HUES64 (cell line): ENCODE measurements around the gene GOLIM4.
"Not testable (repeated sequence)": the region's sequence is repeated elsewhere in the genome, so short reads cannot be mapped to it uniquely, and the experiment has no call there.

ENCODE experiments used
- H3K27ac ChIP-seq: 2 replicates; pipeline ENCODE4 v1.7.0; 2013; ENCODE audit warnings: low read depth, low read length, inconsistent platforms
- H3K27me3 ChIP-seq: 2 replicates; pipeline ENCODE4 v1.6.1; 2013; ENCODE audit warnings: mild to moderate bottlenecking, low read length; ENCODE audit not compliant: insufficient read depth
- H3K36me3 ChIP-seq: 2 replicates; pipeline ENCODE4 v1.6.1; 2013; ENCODE audit warnings: mild to moderate bottlenecking, low read length; ENCODE audit not compliant: insufficient read depth
- H3K4me1 ChIP-seq: 2 replicates; pipeline ENCODE4 v1.6.1; 2013; ENCODE audit warnings: mild to moderate bottlenecking, low read length, moderate library complexity; ENCODE audit not compliant: insufficient read depth
- H3K4me3 ChIP-seq: 2 replicates; pipeline ENCODE4 v1.5.1; 2013; ENCODE audit warnings: mild to moderate bottlenecking, low read length, moderate library complexity
- H3K9ac ChIP-seq: 2 replicates; pipeline ENCODE4 v1.6.1; 2013; ENCODE audit warnings: mild to moderate bottlenecking, low read depth, low read length
- H3K9me3 ChIP-seq: 2 replicates; pipeline ENCODE4 v1.6.1; 2013; ENCODE audit warnings: low read depth, low read length; ENCODE audit not compliant: insufficient read depth
- WGBS: fragments of 150-250, 120-280 bp; methylation state at CpG from one replicate; pipeline ENCODE4 v1.1.7; 2013; ENCODE audit warnings: missing lambda C conversion rate; 5-methylcytosine and 5-hydroxymethylcytosine counted together

GOLIM4 gene

DNA sequence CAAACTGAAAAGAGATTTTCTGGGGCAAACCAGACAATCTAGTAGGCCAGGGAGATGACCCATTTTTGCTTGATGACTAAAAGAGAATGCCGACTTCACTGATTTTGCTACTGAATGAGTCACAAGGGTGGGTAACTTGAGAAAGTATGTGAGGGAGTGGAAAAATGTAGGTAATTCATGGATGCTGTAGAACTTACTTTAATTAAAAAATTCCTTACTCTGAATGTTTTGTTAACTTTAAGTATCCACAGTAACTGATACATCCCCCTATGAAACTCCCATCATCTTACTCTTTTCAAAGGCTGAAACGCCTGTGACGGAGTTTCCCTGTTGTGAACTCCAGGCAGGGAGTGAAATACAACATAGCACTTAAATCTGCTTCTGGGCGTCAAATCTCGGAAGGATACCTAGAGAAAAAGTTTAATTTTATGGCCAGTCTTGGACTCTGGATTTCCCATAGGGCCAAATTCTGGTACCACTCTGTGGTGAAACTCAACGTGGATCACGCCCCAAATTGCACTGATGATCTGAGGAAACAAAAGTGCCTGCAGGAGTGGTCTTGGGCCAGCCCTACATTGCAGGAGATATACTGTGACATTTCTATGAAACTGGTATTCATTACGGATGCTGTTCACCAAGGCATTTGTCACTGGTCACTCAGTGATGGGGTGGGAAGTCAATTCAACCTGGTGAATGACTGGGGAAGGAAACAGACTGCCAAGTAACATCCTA is 24.0 kb downstream of the GOLIM4 start:
- Histone ChIP-seq H3K4me1 (peaks cover 21% of the 10 kb centered on the region), H3K27me3 (no peaks in the 10 kb centered on the region), H3K27ac (no peak overlapping the region), H3K9ac (no peak overlapping the region), H3K36me3 (no peaks in the 10 kb centered on the region; the same call in 1 of the 2 replicates), H3K9me3 (no peaks in the 10 kb centered on the region), H3K4me3 (no peak overlapping the region)
- 82% methylated on average over 8 of the region's 8 CpGs for whole genome bisulfite sequencing

DNA sequence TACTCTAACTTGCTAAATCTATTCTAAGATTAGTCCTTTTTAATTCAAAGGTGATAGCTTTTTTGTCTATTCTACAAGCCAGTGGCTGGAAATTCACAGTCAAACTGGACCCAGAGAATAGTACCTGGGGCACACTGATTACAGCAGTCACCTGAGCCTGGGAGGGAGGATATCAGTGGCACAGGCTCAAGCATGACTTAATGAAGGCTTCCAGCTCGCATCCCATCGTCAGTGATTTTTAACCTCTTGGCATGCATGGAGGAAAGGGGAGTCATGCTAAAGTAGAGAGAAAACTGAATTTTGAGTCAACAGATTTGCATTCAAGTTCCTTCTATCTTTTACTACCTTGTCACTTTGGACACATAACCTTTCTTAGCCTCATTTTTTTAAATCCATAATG is 24.8 kb downstream of the GOLIM4 start:
- H3K9me3 ChIP-seq, result no peaks in the 10 kb centered on the region
- H3K9ac ChIP-seq, result no peak overlapping the region
- WGBS, result 91% methylated on average over 2 of the region's 2 CpGs
- H3K4me1 ChIP-seq, result peaks cover 21% of the 10 kb centered on the region
- H3K27ac ChIP-seq, result no peak overlapping the region
- no peak overlapping the region for H3K4me3 ChIP-seq
- H3K27me3 ChIP-seq, result no peaks in the 10 kb centered on the region
- H3K36me3 ChIP-seq, result no peaks in the 10 kb centered on the region

DNA sequence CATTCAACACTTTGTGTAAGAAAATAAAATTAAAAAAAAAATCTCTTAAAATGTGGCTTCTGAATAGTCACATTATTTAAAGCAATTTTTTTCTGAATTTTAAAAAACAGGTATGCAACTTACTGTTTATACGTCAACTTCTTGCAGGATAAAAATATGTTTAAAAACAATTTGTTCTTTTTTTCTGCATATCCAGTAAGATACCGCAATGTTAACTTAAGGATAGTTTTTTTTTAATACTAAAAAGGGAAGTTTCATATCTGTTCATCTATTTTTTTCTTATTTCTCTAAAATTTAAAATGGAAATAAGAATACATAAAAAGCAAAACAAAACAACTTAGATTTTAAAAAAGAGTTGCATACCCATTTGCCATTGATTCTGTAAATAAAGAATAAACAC is 27.4 kb downstream of the GOLIM4 start:
- Histone ChIP-seq H3K4me3 (no peak overlapping the region), H3K27me3 (no peaks in the 10 kb centered on the region), H3K9ac (no peak overlapping the region), H3K36me3 (no peaks in the 10 kb centered on the region), H3K27ac (no peak overlapping the region), H3K9me3 (no peaks in the 10 kb centered on the region), H3K4me1 (peaks cover 21% of the 10 kb centered on the region)
- WGBS, result no CpG with 5 or more reads among the region's 2 CpGs

DNA sequence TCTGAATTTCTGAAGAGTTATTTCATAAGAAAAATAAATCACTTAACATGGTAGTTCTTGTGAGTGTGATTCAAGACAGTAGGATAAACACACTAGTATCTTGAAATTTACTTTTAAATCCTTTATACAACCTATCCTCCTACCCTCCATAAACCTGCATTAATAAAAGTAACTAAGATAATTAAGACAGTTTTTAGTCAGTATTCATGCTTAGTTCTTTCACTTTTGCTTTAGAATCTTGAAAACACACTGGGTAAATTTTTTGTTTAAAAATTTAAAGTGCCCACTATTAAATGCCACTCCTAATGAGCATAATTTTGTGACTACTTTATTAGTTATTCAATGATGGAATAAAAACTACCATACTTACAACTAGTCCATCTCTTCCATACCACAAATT is 28.8 kb downstream of the GOLIM4 start:
- no peaks in the 10 kb centered on the region for H3K9me3 ChIP-seq
- no peak overlapping the region for H3K4me3 ChIP-seq
- H3K27me3 ChIP-seq, result no peaks in the 10 kb centered on the region
- H3K36me3 ChIP-seq, result no peaks in the 10 kb centered on the region
- no peak overlapping the region for H3K9ac ChIP-seq
- peaks cover 12% of the 10 kb centered on the region for H3K4me1 ChIP-seq
- no peak overlapping the region for H3K27ac ChIP-seq

DNA sequence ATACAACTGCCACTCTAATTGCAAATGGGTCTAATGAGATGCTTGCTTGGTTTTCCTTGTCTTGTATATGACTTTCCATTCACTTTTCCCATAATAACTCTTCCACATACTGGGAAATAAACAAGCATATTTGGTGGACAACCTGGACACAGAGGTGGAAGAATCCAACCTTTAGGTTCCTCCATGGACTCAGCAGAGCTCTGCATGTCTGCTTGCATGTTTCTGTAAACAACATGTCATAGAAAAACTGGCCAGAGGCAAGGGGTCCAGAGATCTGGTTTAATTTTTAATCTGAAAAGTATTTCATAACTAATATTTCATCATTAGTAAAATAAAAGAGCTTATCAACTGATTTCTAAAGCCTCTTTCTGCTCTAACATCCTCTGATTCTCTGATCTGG is 30.2 kb downstream of the GOLIM4 start:
- no peak overlapping the region for H3K27ac ChIP-seq
- H3K4me1 ChIP-seq, result no peaks in the 10 kb centered on the region
- H3K9me3 ChIP-seq, result no peaks in the 10 kb centered on the region
- no peaks in the 10 kb centered on the region for H3K27me3 ChIP-seq
- no peak overlapping the region for H3K9ac ChIP-seq
- no peaks in the 10 kb centered on the region for H3K36me3 ChIP-seq
- no peak overlapping the region for H3K4me3 ChIP-seq

DNA sequence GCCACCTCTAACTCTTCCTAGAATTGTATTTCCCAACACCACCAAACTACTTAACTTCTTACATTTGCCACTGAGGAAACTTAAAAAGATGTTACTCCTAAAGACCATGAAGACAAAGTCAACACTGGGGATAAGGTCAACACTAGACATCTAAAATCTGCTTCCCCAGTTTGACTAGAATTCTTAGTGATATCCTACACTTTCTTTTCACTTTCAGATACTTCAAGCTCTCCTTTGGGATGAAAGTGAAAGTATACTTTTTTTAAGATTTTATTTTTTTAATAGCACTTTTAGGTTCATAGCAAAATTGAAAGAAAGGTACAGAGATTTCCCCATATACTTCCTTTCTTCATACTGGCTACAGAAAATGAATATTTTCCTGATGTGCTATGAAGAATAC is 32.6 kb downstream of the GOLIM4 start:
- Histone ChIP-seq H3K4me3 (no peak overlapping the region), H3K9me3 (no peaks in the 10 kb centered on the region), H3K27me3 (no peaks in the 10 kb centered on the region), H3K36me3 (no peaks in the 10 kb centered on the region), H3K27ac (no peak overlapping the region), H3K9ac (no peak overlapping the region), H3K4me1 (no peaks in the 10 kb centered on the region)

DNA sequence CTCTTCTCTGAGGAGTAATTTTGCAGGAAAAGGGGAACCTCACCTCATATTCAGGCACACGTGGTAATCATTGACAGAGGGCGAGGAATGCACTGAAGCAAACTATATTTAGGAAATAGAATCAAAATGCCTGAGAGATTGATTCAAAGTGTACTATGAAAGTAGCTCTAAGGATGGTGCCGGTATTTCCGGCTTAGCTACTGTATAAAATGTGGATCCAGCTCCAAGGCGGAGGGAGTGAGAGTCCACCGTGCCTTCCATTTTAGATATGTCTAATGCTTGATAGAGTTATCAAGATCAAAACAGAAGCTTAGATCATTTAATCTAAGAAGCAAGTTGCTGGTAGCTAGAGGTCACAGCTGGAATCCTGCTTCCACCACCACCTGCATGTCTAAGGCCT is 33.0 kb downstream of the GOLIM4 start:
- H3K9me3 ChIP-seq, result 0 out of 2 replicates have a peak, but pooled peaks cover 1% of the 10 kb centered on the region
- WGBS, result 91% methylated on average over 6 of the region's 6 CpGs
- no peak overlapping the region for H3K9ac ChIP-seq
- H3K27ac ChIP-seq, result no peak overlapping the region
- no peaks in the 10 kb centered on the region for H3K4me1 ChIP-seq
- H3K27me3 ChIP-seq, result no peaks in the 10 kb centered on the region
- no peaks in the 10 kb centered on the region for H3K36me3 ChIP-seq
- H3K4me3 ChIP-seq, result no peak overlapping the region

DNA sequence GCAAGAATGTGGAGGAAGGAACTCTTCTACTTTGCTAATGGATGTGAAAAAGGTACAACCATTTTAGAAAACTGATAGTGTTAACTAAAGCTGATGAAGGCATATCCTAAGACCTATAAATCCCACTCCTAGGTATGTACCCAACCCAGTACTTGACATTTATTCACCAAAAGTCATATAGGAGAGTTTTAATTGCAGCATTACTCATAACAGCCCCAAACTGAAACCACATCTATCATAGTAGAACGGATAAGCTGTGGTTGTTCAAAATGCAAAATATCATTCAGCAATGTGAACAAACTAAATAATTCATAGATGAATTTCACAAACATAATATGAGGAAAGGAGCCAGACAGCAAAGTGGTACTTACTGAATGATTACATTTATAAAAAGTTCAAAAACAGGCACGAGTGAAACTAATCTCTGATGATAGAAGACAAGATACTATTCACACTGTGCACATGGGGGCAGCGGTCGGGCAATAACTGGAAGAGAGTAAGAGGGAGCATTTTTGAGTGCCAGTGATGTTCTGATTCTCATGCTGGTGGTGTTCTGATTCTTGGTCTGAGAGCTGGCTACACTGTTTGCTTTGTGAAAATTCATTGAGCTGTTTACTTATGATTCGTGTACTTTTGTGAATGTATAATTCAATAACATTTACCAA is 34.3 kb downstream of the GOLIM4 start:
- no peak overlapping the region for H3K9ac ChIP-seq
- H3K4me1 ChIP-seq, result no peaks in the 10 kb centered on the region
- 0 out of 2 replicates have a peak, but pooled peaks cover 3% of the 10 kb centered on the region for H3K9me3 ChIP-seq
- no peaks in the 10 kb centered on the region for H3K36me3 ChIP-seq
- no peak overlapping the region for H3K27ac ChIP-seq
- H3K27me3 ChIP-seq, result no peaks in the 10 kb centered on the region
- no peak overlapping the region for H3K4me3 ChIP-seq
- WGBS, result 97% methylated on average over 3 of the region's 5 CpGs

DNA sequence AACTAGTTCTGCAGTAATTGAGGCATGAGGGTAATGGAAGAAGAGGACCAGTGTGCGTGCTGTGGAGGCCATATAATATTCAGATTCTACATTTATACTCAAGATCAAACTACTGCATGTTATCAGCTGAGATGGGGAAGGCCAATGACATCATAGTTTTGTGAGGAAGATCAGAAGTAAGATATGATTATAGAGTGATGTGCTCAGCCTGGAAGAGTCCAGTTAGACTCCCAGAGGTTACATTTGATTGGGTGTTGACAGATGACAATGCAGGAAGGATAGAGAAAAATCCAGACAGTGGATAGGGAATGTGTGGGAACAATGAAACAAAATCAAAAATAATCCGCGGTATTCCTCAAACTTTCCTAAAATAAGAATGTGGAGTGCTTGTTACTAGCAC is 35.4 kb downstream of the GOLIM4 start:
- 0 out of 2 replicates have a peak, but pooled peaks cover 3% of the 10 kb centered on the region for H3K9me3 ChIP-seq
- H3K4me3 ChIP-seq, result no peak overlapping the region
- no peaks in the 10 kb centered on the region for H3K27me3 ChIP-seq
- WGBS, result 100% methylated on average over 2 of the region's 3 CpGs
- no peaks in the 10 kb centered on the region for H3K4me1 ChIP-seq
- no peak overlapping the region for H3K9ac ChIP-seq
- H3K36me3 ChIP-seq, result no peaks in the 10 kb centered on the region
- no peak overlapping the region for H3K27ac ChIP-seq

DNA sequence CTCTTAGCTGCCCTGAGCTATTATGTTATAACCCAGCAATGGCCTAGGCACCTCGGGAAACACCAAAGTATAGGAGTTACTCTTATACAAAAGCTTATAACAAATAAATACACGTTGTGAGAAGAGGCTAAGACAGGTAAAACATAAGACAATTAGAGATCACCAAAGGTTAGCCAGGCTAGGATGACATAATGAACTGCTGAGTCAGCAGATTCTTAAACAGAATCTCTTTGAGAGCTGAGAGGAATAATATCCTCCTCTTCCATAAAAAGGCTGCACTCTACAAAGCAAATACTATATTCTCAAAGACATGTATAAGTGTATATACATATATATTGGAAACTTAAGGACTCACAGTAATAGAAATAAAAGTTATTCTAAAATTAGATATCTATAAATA is 37.2 kb downstream of the GOLIM4 start:
- Histone ChIP-seq H3K27me3 (no peaks in the 10 kb centered on the region), H3K4me3 (no peak overlapping the region), H3K4me1 (no peaks in the 10 kb centered on the region), H3K36me3 (no peaks in the 10 kb centered on the region), H3K9ac (no peak overlapping the region), H3K9me3 (0 out of 2 replicates have a peak, but pooled peaks cover 3% of the 10 kb centered on the region), H3K27ac (no peak overlapping the region)
- 95% methylated on average over 2 of the region's 2 CpGs for WGBS

DNA sequence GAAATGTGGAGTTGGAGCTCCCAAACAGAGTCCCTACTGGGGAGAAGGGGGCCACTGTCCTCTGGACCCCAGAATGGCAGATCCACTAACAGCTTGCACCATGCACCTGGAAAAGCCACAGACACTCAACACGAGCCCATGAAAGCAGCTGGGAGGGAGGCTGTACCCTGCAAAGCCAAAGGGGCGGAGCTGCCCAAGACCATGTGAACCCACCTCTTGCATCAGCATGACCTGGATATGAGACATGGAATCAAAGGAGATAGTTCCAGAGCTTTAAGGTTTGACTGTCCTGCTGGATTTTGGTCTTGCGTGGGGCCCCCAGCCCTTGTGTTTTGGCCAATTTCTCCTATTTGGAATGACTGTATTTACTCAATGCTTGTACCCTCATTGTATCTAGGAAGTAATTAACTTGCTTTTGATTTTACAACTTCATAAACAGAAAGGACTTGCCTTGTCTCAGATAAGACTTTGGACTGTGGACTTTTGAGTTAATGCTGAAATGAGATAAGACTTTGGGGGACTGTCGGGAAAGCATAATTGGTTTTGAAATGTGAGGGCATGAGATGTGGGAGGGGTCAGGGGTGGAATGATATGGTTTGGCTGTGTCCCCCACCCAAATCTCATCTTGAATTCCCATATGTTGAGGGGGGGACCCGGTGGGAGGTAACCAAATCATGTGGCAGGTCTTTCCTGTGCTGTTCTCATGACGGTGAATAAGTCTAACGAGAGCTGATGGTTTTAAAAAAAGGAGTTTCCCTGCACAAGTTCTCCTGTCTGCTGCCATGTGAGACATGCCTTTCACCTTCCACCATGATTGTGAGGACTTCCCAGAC is 39.1 kb downstream of the GOLIM4 start:
- not testable (repeated sequence) for H3K4me1 ChIP-seq, H3K27me3 ChIP-seq, H3K4me3 ChIP-seq, H3K9ac ChIP-seq, H3K27ac ChIP-seq, H3K9me3 ChIP-seq, H3K36me3 ChIP-seq
- WGBS, result 93% methylated on average over 7 of the region's 7 CpGs
